CD4-positive, alpha-beta T cell treated with Interleukin-6 at 100 ng/mL for 8 hours (primary cell): ENCODE results near the gene ANKFY1.

Experiments
- DNase-seq: peaks from one replicate; pipeline ENCODE4 v3.0.0-alpha.2; 2020; ENCODE audit warnings: mixed read lengths, low spot score

Gene ANKFY1

GRCh38 chr17:4118015-4118743 is 145.6 kb downstream of the ANKFY1 start:
- no peak for DNase-seq

- DNase-seq = no peak
These were observed 147.3 kb downstream of the ANKFY1 start for GRCh38 chr17:4116516-4116915.
